Neuronal stem cell (in vitro differentiated cells): ENCODE results near the gene DTNB.

Source experiments
- DNase-seq: peaks from one replicate; pipeline ENCODE4 v3.0.0-alpha.2; 2013; ENCODE audit warnings: low spot score
- H2AFZ ChIP-seq: one replicate; pipeline ENCODE4 v1.6.1; 2013; ENCODE audit warnings: mild to moderate bottlenecking, low read length, inconsistent platforms
- H2AK5ac ChIP-seq: 2 replicates; pipeline ENCODE4 v1.6.1; 2013; ENCODE audit warnings: low read depth, mild to moderate bottlenecking, inconsistent platforms, low read length, moderate library complexity, mixed read lengths
- H2BK120ac ChIP-seq: 2 replicates; pipeline ENCODE4 v1.6.1; 2013; ENCODE audit warnings: low read depth, mild to moderate bottlenecking, inconsistent platforms, low read length, moderate library complexity, mixed read lengths
- H2BK12ac ChIP-seq: one replicate; pipeline ENCODE4 v1.6.1; 2013; ENCODE audit warnings: low read length, inconsistent platforms
- H2BK15ac ChIP-seq: 2 replicates; pipeline ENCODE4 v1.6.1; 2013; ENCODE audit warnings: mild to moderate bottlenecking, low read length, inconsistent platforms, mixed read lengths
- H2BK5ac ChIP-seq: one replicate; pipeline ENCODE4 v1.6.1; 2013; ENCODE audit warnings: inconsistent platforms, mild to moderate bottlenecking, low read length, moderate library complexity
- H3K14ac ChIP-seq: one replicate; pipeline ENCODE4 v1.6.1; 2013; ENCODE audit warnings: low read length, inconsistent platforms
- H3K18ac ChIP-seq: 2 replicates; pipeline ENCODE4 v1.6.1; 2013; ENCODE audit warnings: low read length, inconsistent platforms
- H3K23ac ChIP-seq: 2 replicates; pipeline ENCODE4 v1.6.1; 2013; ENCODE audit warnings: low read depth, mild to moderate bottlenecking, mixed read lengths, low read length, inconsistent platforms; ENCODE audit not compliant: poor library complexity
- H3K27ac ChIP-seq: replicated peaks from 3 replicates; pipeline ENCODE4 v1.5.1; 2013; ENCODE audit warnings: low read length, inconsistent platforms
- H3K27me3 ChIP-seq, 3 experiments: 2 replicates each; pipeline ENCODE4 v1.6.1; 2013; ENCODE audit warnings: low read length in 3 of 3, mild to moderate bottlenecking in 2 of 3, inconsistent platforms in 1 of 3, low read depth in 1 of 3, mixed read lengths in 1 of 3, moderate library complexity in 1 of 3; ENCODE audit not compliant: control insufficient read depth in 3 of 3, insufficient read depth in 3 of 3
- H3K36me3 ChIP-seq, 2 donors: replicated peaks in 1 of 2; 2 replicates each; pipeline ENCODE4 v1.6.1; 2013; ENCODE audit warnings: low read length in 2 of 2; ENCODE audit not compliant: control insufficient read depth in 2 of 2, insufficient read depth in 2 of 2
- H3K4ac ChIP-seq: 2 replicates; pipeline ENCODE4 v1.6.1; 2013; ENCODE audit warnings: inconsistent platforms, mild to moderate bottlenecking, low read length, moderate library complexity
- H3K4me1 ChIP-seq, 2 donors: 1 replicate in 1 of 2; 2 replicates in 1 of 2; pipeline ENCODE4 v1.6.1; 2013; ENCODE audit warnings: low read length in 2 of 2, low read depth in 1 of 2; ENCODE audit not compliant: control insufficient read depth in 2 of 2, insufficient read depth in 1 of 2
- H3K4me2 ChIP-seq: one replicate; pipeline ENCODE4 v1.6.1; 2013; ENCODE audit warnings: mild to moderate bottlenecking, low read length, inconsistent platforms; ENCODE audit not compliant: insufficient read depth, poor library complexity, severe bottlenecking
- H3K4me3 ChIP-seq, 2 donors: 2 replicates each; pipeline ENCODE4 v1.5.1; 2013; ENCODE audit warnings: low read length in 2 of 2, mild to moderate bottlenecking in 2 of 2, inconsistent platforms in 1 of 2, moderate library complexity in 1 of 2
- H3K79me1 ChIP-seq: one replicate; pipeline ENCODE4 v1.6.1; 2013; ENCODE audit warnings: low read depth, mild to moderate bottlenecking, inconsistent platforms, low read length, moderate library complexity
- H3K9ac ChIP-seq: one replicate; pipeline ENCODE4 v1.6.1; 2013; ENCODE audit warnings: mild to moderate bottlenecking, low read depth, low read length, inconsistent platforms; ENCODE audit not compliant: poor library complexity
- H3K9me3 ChIP-seq, 2 donors: replicated peaks in 1 of 2; 2 replicates each; pipeline versions ENCODE3 to v1.6.1; 2013; ENCODE audit warnings: low read length in 2 of 2, mild to moderate bottlenecking in 2 of 2, inconsistent platforms in 1 of 2, low read depth in 1 of 2, mixed read lengths in 1 of 2, moderate library complexity in 1 of 2; ENCODE audit not compliant: control insufficient read depth in 2 of 2, insufficient read depth in 1 of 2
- H4K8ac ChIP-seq: one replicate; pipeline ENCODE4 v1.6.1; 2013; ENCODE audit warnings: low read depth, mild to moderate bottlenecking, inconsistent platforms, low read length, moderate library complexity
- H4K91ac ChIP-seq: one replicate; pipeline ENCODE4 v1.6.1; 2013; ENCODE audit warnings: low read length, low read depth, mild to moderate bottlenecking, inconsistent platforms; ENCODE audit not compliant: poor library complexity
- WGBS, 2 donors: extraction: QIAGEN DNeasy Blood & Tissue Kit; methylation state at CpG; one replicate each; pipeline ENCODE4 v1.1.7; 2013; ENCODE audit warnings: missing lambda C conversion rate in 2 of 2, mixed read lengths in 1 of 2; ENCODE audit not compliant: insufficient read length in 2 of 2, insufficient replicate concordance in 1 of 2; ENCODE audit errors: extremely low coverage in 2 of 2; 5-methylcytosine and 5-hydroxymethylcytosine counted together

Gene DTNB

GRCh38 chr2:25548601-25549000 lies 124.8 kb downstream of the DTNB start:
- Histone ChIP-seq H4K8ac (no peak overlapping the region), H3K27ac (no peak overlapping the region), H3K14ac (no peak overlapping the region), H3K4ac (no peak overlapping the region), H3K4me1 (peaks cover 0 to 4% of the 10 kb centered on the region in 2 donors), H2BK12ac (no peak overlapping the region), H2BK5ac (no peak overlapping the region), H3K27me3 (no peaks in the 10 kb centered on the region), H2AK5ac (no peak overlapping the region), H3K79me1 (no peaks in the 10 kb centered on the region), H3K4me2 (no peak overlapping the region), H4K91ac (no peak overlapping the region), H3K18ac (no peak overlapping the region), H2BK120ac (no peak overlapping the region), H2AFZ (no peak overlapping the region), H3K9ac (peak overlapping the region; percentile 81), H3K23ac (no peak overlapping the region), H3K36me3 (no peaks in the 10 kb centered on the region), H3K4me3 (no peak overlapping the region), H2BK15ac (no peak overlapping the region), H3K9me3 (no peaks in the 10 kb centered on the region)
- DNase-seq, result no peak
- WGBS, 2 donors, result no CpG with 5 or more reads among the region's 2 CpGs

- Histone ChIP-seq H3K9ac (no peak overlapping the region), H3K4me1 (peaks cover 0 to 4% of the 10 kb centered on the region in 2 donors), H3K36me3 (no peaks in the 10 kb centered on the region), H3K9me3 (no peaks in the 10 kb centered on the region), H2BK15ac (no peak overlapping the region), H2BK120ac (no peak overlapping the region), H3K27me3 (no peaks in the 10 kb centered on the region), H3K4ac (no peak overlapping the region), H4K8ac (no peak overlapping the region), H2AFZ (no peak overlapping the region), H3K4me2 (no peak overlapping the region), H3K27ac (no peak overlapping the region), H3K79me1 (no peaks in the 10 kb centered on the region), H3K18ac (no peak overlapping the region), H3K23ac (no peak overlapping the region), H2AK5ac (no peak overlapping the region), H4K91ac (no peak overlapping the region), H2BK12ac (no peak overlapping the region), H3K14ac (no peak overlapping the region), H3K4me3 (no peak overlapping the region), H2BK5ac (no peak overlapping the region)
- no peak for DNase-seq
- WGBS, 2 donors, result no CpG with 5 or more reads among the region's 3 CpGs
Observed at GRCh38 chr2:25546852-25547251, 126.5 kb downstream of the DTNB start.

GRCh38 chr2:25545899-25546298 lies 127.5 kb downstream of the DTNB start:
- Histone ChIP-seq H3K4me1 (peaks cover 0 to 4% of the 10 kb centered on the region in 2 donors), H4K91ac (no peak overlapping the region), H3K4ac (no peak overlapping the region), H2BK5ac (no peak overlapping the region), H3K27ac (no peak overlapping the region), H4K8ac (no peak overlapping the region), H2AK5ac (no peak overlapping the region), H3K79me1 (no peaks in the 10 kb centered on the region), H2AFZ (no peak overlapping the region), H3K23ac (no peak overlapping the region), H3K27me3 (no peaks in the 10 kb centered on the region), H2BK15ac (no peak overlapping the region), H3K9ac (no peak overlapping the region), H2BK12ac (no peak overlapping the region), H3K4me2 (no peak overlapping the region), H3K36me3 (no peaks in the 10 kb centered on the region), H3K4me3 (no peak overlapping the region), H3K9me3 (no peaks in the 10 kb centered on the region), H2BK120ac (no peak overlapping the region), H3K14ac (no peak overlapping the region), H3K18ac (no peak overlapping the region)
- no CpG with 5 or more reads among the region's 4 CpGs for WGBS, 2 donors
- no peak for DNase-seq

- Histone ChIP-seq H2AK5ac (no peak overlapping the region), H3K36me3 (no peaks in the 10 kb centered on the region), H3K4me2 (no peak overlapping the region), H3K4ac (no peak overlapping the region), H3K79me1 (no peaks in the 10 kb centered on the region), H3K4me1 (peaks cover 0 to 4% of the 10 kb centered on the region in 2 donors), H3K23ac (no peak overlapping the region), H2BK12ac (no peak overlapping the region), H2BK15ac (no peak overlapping the region), H2AFZ (no peak overlapping the region), H4K8ac (no peak overlapping the region), H3K14ac (no peak overlapping the region), H3K18ac (no peak overlapping the region), H3K27ac (no peak overlapping the region), H2BK120ac (no peak overlapping the region), H3K4me3 (no peak overlapping the region), H3K9me3 (no peaks in the 10 kb centered on the region), H3K9ac (no peak overlapping the region), H3K27me3 (no peaks in the 10 kb centered on the region), H2BK5ac (no peak overlapping the region), H4K91ac (no peak overlapping the region)
- DNase-seq, result no peak
Observed at GRCh38 chr2:25544445-25544844, 128.9 kb downstream of the DTNB start.
